Ishikawa (cell line): ENCODE data around the gene AGAP1.

ENCODE experiments used
- CEBPB ChIP-seq: IDR thresholded peaks from 2 replicates; pipeline ENCODE4 v1.6.1; 2012
- CREB1 ChIP-seq: IDR thresholded peaks from 2 replicates; pipeline ENCODE4 v1.6.1; 2012; ENCODE audit warnings: low read depth
- EGR1 ChIP-seq: IDR thresholded peaks from 2 replicates; pipeline ENCODE4 v1.6.1; 2012
- EP300 ChIP-seq: IDR thresholded peaks from 2 replicates; pipeline ENCODE4 v1.6.1; 2012; ENCODE audit warnings: borderline replicate concordance
- FOXM1 ChIP-seq: IDR thresholded peaks from 2 replicates; pipeline ENCODE4 v1.6.1; 2012; ENCODE audit warnings: low read depth, borderline replicate concordance
- NFIC ChIP-seq: IDR thresholded peaks from 2 replicates; pipeline ENCODE4 v1.6.1; 2012
- RAD21 ChIP-seq: IDR thresholded peaks from 2 replicates; pipeline ENCODE4 v1.6.1; 2012; ENCODE audit warnings: low read depth
- TAF1 ChIP-seq: IDR thresholded peaks from 2 replicates; pipeline ENCODE4 v1.6.1; 2012; ENCODE audit warnings: low read depth, mild to moderate bottlenecking
- TCF12 ChIP-seq: IDR thresholded peaks from 2 replicates; pipeline ENCODE4 v1.6.1; 2012; ENCODE audit warnings: low read depth
- TEAD4 ChIP-seq: IDR thresholded peaks from 2 replicates; pipeline ENCODE4 v1.6.1; 2012
- YY1 ChIP-seq: IDR thresholded peaks from 2 replicates; pipeline ENCODE4 v1.6.1; 2012; ENCODE audit warnings: low read depth
- ZBTB7A ChIP-seq: IDR thresholded peaks from 2 replicates; pipeline ENCODE4 v1.6.1; 2012; ENCODE audit warnings: low read depth
- TF ChIP-seq, protein P1 (sequence below): IDR thresholded peaks from 2 replicates; pipeline ENCODE4 v1.6.1; 2012
- TF ChIP-seq, protein P2 (sequence below): IDR thresholded peaks from 2 replicates; pipeline ENCODE4 v1.6.1; 2012; ENCODE audit warnings: low read depth, mild to moderate bottlenecking
- TF ChIP-seq, protein P3 (sequence below): IDR thresholded peaks from 2 replicates; pipeline ENCODE4 v1.6.1; 2012

Gene AGAP1

GRCh38 chr2:236083934-236084333 is 590.1 kb downstream of the AGAP1 start:
- TF ChIP-seq, protein P1, sequence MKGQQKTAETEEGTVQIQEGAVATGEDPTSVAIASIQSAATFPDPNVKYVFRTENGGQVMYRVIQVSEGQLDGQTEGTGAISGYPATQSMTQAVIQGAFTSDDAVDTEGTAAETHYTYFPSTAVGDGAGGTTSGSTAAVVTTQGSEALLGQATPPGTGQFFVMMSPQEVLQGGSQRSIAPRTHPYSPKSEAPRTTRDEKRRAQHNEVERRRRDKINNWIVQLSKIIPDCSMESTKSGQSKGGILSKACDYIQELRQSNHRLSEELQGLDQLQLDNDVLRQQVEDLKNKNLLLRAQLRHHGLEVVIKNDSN = no peak
- TF ChIP-seq, protein P2, sequence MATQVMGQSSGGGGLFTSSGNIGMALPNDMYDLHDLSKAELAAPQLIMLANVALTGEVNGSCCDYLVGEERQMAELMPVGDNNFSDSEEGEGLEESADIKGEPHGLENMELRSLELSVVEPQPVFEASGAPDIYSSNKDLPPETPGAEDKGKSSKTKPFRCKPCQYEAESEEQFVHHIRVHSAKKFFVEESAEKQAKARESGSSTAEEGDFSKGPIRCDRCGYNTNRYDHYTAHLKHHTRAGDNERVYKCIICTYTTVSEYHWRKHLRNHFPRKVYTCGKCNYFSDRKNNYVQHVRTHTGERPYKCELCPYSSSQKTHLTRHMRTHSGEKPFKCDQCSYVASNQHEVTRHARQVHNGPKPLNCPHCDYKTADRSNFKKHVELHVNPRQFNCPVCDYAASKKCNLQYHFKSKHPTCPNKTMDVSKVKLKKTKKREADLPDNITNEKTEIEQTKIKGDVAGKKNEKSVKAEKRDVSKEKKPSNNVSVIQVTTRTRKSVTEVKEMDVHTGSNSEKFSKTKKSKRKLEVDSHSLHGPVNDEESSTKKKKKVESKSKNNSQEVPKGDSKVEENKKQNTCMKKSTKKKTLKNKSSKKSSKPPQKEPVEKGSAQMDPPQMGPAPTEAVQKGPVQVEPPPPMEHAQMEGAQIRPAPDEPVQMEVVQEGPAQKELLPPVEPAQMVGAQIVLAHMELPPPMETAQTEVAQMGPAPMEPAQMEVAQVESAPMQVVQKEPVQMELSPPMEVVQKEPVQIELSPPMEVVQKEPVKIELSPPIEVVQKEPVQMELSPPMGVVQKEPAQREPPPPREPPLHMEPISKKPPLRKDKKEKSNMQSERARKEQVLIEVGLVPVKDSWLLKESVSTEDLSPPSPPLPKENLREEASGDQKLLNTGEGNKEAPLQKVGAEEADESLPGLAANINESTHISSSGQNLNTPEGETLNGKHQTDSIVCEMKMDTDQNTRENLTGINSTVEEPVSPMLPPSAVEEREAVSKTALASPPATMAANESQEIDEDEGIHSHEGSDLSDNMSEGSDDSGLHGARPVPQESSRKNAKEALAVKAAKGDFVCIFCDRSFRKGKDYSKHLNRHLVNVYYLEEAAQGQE = no peak
- TF ChIP-seq TCF12 (no peak), EP300 (no peak), CREB1 (no peak), TAF1 (no peak), YY1 (no peak), ZBTB7A (no peak), TEAD4 (no peak), FOXM1 (no peak), NFIC (no peak), RAD21 (no peak), CEBPB (no peak), EGR1 (no peak)
- TF ChIP-seq, protein P3, sequence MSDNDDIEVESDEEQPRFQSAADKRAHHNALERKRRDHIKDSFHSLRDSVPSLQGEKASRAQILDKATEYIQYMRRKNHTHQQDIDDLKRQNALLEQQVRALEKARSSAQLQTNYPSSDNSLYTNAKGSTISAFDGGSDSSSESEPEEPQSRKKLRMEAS = no peak

DNA sequence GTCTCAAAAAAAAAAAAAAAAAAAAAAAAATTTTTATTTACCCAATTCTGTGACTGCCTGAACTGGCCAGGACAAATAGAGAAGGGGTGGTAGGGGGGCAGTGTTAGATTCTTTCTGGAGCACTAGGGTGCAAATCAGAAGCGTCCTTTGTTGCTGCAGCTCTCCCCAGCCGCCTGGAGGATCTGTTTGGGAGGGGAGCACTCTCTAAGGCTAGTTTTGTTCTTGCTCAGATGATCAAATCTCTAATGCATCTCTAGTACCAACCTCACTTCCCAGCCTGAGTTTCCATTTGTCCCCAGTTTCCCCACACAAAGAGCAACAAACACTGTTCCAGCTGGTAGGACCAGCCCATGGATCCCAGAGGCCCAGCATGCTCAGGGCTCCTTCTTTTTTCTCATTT is 591.4 kb downstream of the AGAP1 start:
- TF ChIP-seq, protein P1 = no peak
- TF ChIP-seq, protein P3 = no peak
- no peak for TF ChIP-seq ZBTB7A

- TF ChIP-seq CREB1 = no peak
- TF ChIP-seq EP300 = no peak
- TF ChIP-seq, protein P2 = no peak
- no peak for TF ChIP-seq EGR1
- TF ChIP-seq TAF1 = no peak
- TF ChIP-seq, protein P1 = no peak
- TF ChIP-seq CEBPB = no peak
- TF ChIP-seq NFIC = no peak
- no peak for TF ChIP-seq ZBTB7A
- TF ChIP-seq, protein P3 = no peak
- TF ChIP-seq RAD21 = no peak
- TF ChIP-seq YY1 = no peak
- TF ChIP-seq TEAD4 = no peak
- no peak for TF ChIP-seq TCF12
These were observed 591.8 kb downstream of the AGAP1 start for GRCh38 chr2:236085647-236086046.

GRCh38 chr2:236086403-236086970 is 592.6 kb downstream of the AGAP1 start:
- TF ChIP-seq TAF1 (no peak), FOXM1 (no peak), EP300 (no peak), TCF12 (no peak), YY1 (no peak), ZBTB7A (no peak), EGR1 (no peak), NFIC (no peak), CEBPB (no peak), RAD21 (no peak), TEAD4 (no peak), CREB1 (no peak)
- TF ChIP-seq, protein P1 = no peak
- TF ChIP-seq, protein P3 = no peak
- TF ChIP-seq, protein P2 = no peak
